HG02981 (cell line): ENCODE measurements around the gene MID1.
A peak's percentile ranks its signal among the peaks of the same experiment; 100 is the strongest.

Experiments used
- ATAC-seq: cut with Tn5 transposase; IDR thresholded peaks from one replicate; pipeline ENCODE4 v1.9.1; 2021; ENCODE audit warnings: mild to moderate bottlenecking, moderate library complexity; ENCODE audit not compliant: unreplicated experiment

Gene MID1, protein sequence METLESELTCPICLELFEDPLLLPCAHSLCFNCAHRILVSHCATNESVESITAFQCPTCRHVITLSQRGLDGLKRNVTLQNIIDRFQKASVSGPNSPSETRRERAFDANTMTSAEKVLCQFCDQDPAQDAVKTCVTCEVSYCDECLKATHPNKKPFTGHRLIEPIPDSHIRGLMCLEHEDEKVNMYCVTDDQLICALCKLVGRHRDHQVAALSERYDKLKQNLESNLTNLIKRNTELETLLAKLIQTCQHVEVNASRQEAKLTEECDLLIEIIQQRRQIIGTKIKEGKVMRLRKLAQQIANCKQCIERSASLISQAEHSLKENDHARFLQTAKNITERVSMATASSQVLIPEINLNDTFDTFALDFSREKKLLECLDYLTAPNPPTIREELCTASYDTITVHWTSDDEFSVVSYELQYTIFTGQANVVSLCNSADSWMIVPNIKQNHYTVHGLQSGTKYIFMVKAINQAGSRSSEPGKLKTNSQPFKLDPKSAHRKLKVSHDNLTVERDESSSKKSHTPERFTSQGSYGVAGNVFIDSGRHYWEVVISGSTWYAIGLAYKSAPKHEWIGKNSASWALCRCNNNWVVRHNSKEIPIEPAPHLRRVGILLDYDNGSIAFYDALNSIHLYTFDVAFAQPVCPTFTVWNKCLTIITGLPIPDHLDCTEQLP

DNA sequence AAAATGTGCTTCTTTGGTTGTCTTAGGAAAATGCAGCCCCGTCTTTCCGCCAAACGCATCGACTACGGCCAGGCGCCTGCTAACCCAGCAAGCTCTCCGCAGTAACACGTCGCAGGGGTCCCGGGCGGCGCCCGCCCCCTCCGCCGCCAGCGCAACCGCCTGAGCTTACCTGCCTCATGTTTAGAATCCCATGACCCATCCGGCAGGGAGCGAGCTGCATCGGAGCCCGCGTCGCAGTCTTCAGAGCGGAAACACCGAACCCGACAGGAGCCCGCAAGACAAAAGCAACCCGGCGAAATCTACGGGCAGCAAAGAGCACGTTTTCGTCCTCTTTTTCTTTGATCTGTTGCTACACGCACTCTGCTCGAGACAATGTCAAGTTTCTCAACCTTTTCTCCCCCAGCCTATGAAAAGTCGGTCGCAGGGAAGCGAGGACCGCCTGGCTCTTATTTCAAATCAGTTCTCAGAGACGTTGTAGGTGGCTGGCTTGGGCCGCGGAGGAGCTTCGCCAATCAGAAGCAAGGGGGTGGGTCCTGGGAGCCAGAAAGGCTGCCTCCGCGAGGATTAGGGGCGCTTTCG is at the start of gene MID1:
TSS of gene MID1 (minus strand) at position 465 of the 579 bp plus-strand sequence. CDS start 53,038 bp downstream, outside the sequence.
- ATAC-seq = peak; percentile 20

DNA sequence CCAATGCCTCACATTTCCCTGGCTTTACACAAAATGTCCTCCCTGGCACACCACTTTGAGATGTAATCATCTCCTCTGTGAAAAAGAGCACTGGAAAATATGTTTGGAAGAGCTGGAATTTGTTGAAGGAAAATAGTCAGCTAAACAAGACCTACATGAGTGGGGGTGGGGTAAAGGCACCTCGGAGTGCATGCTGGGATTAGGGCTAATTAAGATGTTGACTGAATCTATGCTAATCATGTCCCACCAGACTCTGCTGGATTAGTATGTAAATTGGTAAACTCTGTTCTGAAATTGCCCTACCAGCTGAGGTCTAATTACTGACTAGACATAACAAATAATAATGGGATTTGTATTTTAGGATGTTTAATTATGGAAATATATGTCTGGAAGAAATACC is 46.8 kb upstream of the MID1 start:
- ATAC-seq = no peak

DNA sequence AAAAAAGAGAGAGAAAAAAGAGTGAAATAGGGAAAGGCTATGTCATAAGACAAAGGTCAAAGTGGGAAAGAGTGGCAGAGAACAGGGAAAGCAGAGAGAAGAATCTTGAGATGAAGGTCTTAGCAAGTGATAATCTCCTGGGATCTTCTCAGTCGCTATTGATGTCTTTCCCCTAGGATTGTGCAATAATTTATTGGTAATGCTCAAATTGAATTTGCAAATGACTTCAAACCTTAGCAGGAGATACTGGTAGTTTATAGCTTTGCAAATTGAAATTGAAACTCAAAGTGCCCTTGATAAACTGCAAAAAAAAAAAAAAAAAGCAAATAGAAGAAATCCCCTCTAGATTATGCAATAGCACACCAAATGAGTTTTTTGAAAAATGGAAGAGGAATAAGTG is 45.7 kb upstream of the MID1 start:
- no peak for ATAC-seq

DNA sequence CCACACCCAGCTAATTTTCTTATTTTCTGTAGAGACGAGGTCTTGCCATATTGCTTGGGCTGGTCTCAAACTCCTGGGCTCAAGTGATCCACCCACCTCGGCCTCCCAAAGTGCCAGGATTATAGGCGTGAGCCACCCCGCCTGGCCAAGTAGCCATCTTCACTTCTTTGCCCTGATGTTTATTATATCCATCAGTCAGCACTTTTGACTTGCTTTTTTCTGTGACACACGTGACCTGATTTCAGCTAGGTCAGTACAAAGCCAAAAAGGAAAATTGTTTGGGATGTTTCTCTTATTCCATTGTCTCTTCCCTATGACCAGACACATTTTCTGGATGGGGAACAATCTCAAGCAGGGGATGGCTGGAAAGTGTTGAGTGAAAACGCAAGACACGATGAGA is 45.3 kb upstream of the MID1 start:
- no peak for ATAC-seq

DNA sequence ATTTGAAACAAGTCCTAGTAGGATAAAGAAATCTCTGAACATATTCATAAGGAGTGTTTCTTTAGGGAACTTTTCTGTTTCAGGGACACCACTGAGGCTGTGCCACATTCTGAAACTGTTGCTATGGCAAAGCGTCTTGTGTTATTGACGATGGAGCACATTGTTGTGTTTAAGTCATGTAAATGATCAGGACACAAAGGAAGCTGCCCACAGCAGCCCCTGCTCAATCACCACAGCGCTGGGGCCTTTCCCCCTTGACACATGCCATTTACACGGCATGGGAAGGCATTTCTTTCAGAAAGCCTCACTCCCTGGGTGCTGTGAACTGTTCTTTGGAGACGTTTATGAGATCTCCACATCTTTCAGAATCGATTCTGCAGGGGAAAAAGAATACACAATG is 39.8 kb upstream of the MID1 start:
- no peak for ATAC-seq

DNA sequence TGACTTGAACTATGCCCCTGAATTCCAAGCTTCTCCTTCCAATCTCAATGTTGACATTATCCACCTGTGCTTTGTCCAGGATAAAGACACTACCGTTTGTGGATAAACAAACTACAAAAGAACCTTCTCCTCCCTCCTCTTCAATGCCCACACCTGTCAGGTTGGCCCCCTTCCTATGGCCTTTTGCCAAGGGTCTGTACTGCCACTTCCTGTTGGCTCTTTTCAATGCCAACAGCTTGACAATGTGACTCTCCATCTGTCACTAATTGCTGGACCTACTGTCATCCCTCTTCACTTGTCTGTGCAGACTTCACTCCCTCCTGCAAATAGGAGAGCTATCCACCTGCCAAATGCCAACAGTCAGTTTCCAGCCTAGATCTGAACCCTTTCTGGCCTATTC is 35.8 kb upstream of the MID1 start:
- ATAC-seq = no peak

DNA sequence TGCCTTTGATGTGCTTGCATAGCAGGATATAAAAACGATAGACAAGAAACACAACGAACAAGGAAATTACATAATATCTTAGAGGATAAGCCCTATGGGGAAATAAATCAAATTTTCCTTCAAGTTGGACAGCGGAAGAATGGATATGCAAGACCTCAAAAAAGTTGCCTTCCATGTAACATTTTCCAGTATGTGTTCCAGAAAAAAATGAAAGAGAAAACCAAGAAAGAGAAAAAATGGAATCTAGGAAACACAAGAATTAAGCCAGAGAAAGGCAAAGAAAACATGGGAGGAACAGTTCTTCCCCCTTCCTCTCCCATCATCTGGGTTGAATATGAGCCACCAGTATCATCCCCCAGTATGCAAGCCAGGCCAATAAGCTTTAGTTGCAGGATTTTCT is 34.6 kb upstream of the MID1 start:
- no peak for ATAC-seq

DNA sequence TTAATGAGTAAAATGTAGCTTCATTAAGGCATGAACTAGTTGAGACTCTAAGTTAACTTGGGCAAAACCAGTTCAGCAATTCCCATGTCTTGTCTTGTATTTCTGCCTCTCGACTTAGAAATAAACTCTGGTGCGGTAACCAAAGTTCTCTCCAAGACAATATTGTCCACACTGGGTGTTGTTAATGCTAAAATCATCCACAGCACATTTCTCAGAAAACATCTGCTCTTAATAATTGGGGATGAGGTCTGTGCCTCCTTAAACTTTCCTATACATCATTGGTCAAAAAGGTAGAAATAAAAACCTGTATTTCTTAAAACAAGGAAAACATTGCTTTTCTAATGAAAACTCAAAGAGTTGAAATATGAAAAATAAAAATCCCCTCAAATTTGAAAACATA is 32.9 kb upstream of the MID1 start:
- no peak for ATAC-seq

DNA sequence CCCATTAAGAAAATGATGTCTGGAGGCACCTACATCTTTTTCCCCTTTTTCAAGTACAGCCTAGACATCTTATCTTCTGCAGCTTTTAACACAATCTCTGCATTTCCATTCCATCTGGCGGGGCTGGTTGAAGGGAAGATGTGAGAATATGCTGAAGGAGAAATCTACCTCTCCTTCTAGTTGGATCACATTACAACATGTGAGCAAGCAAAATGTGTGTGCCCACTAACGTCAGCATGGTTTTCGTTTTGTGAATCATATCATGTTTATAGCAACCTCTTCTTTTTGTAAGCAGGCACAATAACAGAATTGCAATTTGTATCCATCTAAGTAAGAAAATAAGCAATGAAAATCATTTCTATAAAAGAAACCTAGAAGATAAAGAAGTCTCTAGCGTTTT is 28.9 kb upstream of the MID1 start:
- no peak for ATAC-seq

DNA sequence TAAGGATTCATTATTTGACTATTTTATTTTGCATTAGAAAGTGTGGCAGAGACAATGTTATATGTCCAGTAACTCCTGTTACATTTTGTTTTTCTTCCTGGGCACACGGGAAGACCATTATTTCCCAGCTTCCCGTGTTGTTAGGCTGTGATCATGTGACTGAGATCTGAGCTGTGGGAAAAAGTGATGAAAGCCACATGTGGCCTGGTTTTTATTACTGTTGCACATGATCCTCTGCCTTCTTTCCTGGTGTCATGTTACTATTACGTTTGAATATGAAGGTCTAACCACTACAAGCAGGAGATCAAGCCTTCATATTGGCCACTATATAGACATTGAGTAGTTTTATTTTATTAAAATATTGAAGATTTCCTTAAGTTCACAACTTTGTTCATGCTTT is 28.2 kb upstream of the MID1 start:
- ATAC-seq = no peak

DNA sequence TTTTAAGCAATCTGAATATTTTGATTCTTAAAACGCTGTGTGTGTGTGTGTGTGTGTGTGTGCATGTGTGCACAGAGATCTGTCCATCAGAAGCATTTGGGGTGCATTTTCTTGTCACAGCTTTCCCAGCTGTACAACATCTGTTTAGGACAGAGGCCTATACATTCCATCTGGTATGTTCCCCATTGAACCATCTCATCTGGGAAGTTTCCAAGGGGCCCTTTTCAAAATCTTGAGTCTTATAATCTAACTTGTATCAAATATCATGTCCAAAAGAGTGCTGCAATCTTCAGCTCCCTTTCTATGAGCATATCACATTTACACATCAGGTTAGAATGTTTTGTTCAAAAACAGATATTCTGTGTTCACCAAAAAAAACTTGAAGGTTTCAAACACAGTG is 16.5 kb upstream of the MID1 start:
- ATAC-seq = no peak

DNA sequence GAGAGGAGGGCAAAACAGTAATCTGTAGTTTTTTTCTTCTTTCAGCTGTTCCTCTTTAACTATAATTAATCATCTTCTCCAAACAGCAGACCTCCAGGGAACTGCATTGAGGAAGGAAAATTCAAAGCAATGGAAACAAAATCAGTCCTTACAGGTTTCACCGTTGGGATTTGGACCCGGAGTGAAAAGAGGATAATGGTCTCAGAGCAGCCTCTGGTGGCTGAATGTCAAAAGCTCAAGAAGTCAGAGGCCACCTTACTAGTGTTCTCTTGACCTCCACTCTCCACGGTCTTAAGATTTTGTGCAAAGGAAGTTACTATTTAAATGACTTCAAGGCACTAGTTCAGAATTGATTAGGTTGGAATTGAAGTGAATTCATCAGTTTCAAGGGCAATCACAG is 16.0 kb upstream of the MID1 start:
- ATAC-seq = no peak

DNA sequence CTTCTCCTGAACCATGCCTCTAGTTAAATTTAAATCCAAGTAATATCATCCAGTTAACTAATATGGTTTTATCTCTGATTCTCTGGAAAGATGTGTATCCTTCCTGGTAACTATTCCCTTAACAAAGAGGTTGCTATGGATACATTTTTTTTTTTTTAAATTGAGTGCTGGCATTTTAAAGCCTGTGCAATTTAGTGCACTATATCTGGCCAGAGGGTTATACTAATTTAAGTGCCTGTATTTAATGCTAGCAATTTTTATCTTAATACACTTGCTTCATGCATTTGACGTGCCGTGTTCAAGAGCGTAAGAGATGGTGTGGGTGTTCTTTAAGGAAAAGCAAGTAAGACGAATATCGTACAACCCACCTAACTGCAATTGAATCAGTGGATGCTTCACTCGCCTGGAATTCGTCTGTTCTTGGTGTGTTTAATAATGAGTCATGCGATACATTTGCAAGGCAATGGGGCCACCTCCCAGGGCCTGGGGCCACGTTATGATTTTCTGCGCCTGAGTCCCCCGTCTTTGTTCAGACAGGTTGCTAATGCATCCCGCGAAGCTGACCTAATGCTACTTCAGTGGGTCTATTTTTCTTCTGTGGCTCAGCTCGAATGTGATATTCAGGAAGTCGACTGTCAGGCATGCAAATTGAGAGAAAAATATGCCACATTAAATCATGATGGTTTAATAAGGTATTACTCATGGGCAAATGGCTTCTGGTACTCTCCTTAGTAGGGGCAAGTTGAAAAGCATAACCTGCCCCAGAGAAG is 14.2 kb upstream of the MID1 start:
- no peak for ATAC-seq

DNA sequence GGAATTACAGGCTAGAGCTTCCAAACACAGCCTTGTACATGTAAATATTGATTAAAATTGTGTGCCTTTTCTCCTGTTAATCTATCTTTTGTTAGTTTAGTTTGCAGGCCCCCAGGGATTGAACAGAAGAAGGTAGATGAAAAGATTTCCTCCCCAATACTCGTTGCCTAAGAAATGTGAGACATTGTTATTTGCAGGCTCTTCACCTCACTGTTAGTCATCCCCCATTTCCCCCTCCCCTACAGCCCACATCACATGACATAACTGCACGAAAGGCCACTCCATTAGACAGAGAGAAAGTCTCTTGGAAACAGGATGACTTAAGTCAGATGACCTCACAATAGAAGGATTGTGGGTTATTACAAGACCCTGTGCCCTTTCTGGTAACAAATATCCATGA is 13.3 kb upstream of the MID1 start:
- ATAC-seq = no peak

DNA sequence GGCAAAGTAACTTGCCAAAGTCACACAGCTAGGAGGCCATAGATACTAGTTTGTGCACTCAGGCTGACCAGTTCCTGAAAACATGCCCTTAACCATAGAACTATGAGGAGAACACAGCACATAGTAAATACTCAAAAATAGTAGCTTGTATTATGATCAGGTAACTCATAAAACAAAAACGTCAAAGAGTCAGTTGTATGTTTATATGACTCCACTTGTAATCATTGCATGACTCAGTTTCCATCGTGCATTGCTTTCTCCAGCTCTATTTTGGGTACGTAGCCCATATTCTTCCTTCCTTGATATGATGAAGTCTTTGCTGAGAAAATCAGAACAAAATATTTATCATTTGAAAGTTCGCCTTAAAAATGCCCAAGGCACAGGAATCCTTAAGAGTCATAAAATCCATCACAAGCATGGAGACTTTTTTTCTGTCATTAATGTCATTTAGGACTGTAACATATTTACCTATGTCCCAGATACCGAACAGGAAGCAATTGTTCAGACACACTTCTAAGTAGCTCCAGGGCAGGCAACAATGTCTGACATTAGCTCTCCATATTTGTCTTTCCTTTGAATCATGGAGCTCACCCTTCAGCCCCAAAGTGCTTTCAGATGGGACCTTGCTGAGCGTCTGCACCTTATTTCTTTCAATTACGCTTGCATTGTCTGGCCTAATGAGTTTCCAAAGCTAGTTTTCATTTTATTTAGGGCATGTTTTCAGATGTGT is 11.2 kb upstream of the MID1 start:
- no peak for ATAC-seq

DNA sequence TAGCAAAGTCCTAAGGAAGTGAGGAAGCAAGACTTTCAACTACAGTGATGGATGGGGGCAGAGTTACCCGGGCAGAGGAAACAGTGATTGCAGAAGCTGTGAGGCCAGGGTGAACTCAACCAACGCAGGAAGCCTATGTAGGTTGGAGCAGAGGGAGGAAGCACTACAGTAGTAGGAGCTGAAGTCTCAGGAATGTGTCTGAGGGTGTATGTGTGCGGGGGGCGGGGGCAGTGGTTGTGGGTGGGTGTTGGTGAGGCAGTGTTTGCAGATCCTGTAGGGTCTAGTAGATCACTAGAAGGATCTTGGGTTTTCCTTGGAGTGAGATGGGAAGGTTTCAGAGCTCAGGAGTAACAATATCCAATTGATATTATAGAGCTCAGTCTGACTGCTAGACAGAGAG is 9.9 kb upstream of the MID1 start:
- ATAC-seq = no peak

DNA sequence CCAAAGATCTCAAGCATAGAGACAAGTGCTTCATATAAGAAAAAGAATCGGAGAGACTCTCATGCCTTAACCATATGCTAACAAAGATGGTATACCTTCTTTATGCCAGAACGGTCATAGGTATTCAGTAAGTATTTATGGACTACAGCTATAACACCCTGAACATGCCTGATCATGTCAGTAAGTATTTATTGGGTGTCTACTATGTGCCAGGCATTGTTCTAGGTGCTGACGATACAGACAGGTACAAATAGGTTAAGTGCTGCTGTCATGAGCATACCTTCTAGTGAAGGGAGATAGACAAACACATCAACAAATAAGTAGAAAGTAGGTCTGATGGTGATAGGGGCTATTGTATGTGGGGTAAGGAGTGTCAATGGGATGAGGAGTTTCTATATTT is 9.5 kb upstream of the MID1 start:
- ATAC-seq = no peak

DNA sequence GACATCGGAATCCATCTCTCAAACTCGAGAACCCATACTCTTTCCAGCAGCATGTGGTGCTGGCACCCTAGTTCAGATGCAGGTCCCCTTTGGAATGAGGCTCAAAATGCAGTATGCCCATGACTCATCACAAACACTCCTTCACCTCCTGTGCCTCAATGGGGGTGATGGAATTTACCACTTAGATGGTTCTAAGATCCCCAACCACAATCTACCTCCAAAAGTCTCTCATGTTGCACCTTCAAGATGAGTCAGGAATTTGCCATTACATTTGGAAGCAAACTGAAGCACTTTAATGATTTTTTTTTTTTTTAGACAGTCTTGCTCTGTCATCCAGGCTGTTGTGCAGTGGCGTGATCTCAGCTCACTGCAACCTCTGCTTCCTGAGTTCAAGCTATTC is 8.5 kb upstream of the MID1 start:
- ATAC-seq = no peak

DNA sequence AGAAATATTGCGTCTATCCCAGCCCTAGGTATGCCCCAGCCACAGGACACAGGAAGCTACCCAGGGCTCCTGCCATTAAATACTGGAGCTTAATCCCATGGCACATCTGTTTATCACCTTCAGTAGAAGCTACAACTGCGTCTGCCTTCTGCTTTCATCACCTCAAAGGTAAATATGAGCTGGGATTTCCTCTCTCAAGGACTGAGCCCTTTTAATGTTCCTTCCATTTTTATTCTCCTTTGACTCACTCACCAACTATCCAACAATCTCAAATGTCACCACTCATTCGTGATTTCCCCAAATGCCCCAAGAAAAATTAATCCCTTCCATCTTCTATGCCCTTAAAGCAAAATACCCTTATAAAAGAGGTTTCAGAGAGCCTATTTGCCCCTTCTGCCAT is 1.8 kb upstream of the MID1 start:
- ATAC-seq = no peak

DNA sequence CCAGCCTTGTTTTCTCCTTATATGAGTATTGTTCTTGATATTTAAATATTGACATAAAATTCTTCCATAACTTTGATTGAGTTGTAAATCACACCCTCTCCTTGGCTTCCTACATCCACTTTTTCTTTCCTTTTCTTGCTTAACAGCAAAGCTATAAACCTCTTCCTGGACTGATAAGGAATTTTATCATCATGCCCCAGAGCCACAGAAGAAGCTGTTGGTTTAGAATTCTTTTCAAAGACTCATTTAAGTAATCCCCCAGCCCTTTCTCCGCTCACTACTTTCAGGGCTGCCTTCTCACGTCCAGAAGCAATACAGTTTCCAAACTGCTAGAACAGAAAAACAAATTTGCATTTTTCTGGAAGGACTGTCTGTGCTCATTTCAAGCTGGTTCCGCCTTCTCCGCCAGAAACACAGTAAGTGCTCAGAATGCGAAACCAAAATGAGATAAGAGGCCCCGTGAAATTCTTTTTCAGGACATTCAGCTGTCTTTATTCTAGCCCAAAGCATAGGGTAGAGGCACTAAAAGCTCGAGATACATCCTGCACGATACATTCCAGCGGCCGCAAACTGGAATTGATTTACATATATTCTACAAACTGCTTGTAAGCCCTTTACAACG is 849 bp downstream of the MID1 start:
- peak; percentile 43 for ATAC-seq
